Small intestine (tissue), 7 donors: ENCODE results near the gene SCUBE3. TPM values are rescaled to one million over a fixed set of nuclear protein-coding genes. Genes with fewer than 3 reads are reported as not detected.
A peak's percentile ranks its signal among the peaks of the same experiment; 100 is the strongest.

Experiments
- DNase-seq, 2 donors: peaks; one replicate each; pipeline versions ENCODE4 v3.0.0 to v3.0.0-alpha.2; 2013
- FAIRE-seq: peaks from 2 replicates; lab custom pipeline; 2012; peaks lifted over from hg19 to GRCh38; lab: Jason Lieb, UNC
- H3K27ac ChIP-seq, 3 donors: one replicate each; pipeline ENCODE4 v1.5.1; 2013; ENCODE audit warnings: low read length in 2 of 3, mild to moderate bottlenecking in 2 of 3, control low read depth in 1 of 3, inconsistent platforms in 1 of 3, low read depth in 1 of 3, moderate library complexity in 1 of 3
- H3K27me3 ChIP-seq, 3 donors: one replicate each; pipeline ENCODE4 v1.6.1; 2013; ENCODE audit warnings: low read length in 3 of 3, inconsistent platforms in 1 of 3; ENCODE audit not compliant: control insufficient read depth in 3 of 3, insufficient read depth in 3 of 3
- H3K36me3 ChIP-seq, 3 donors: one replicate each; pipeline ENCODE4 v1.6.1; 2013; ENCODE audit warnings: low read length in 3 of 3, inconsistent platforms in 1 of 3, low read depth in 1 of 3, mild to moderate bottlenecking in 1 of 3, moderate library complexity in 1 of 3; ENCODE audit not compliant: control insufficient read depth in 3 of 3, insufficient read depth in 2 of 3
- H3K4me1 ChIP-seq, 3 donors: one replicate each; pipeline ENCODE4 v1.6.1; 2013; ENCODE audit warnings: low read length in 2 of 3, inconsistent platforms in 1 of 3, low read depth in 1 of 3, mild to moderate bottlenecking in 1 of 3, moderate library complexity in 1 of 3; ENCODE audit not compliant: control insufficient read depth in 3 of 3, insufficient read depth in 2 of 3
- H3K4me3 ChIP-seq, 3 donors: one replicate each; pipeline ENCODE4 v1.5.1; 2013; ENCODE audit warnings: low read length in 3 of 3, control low read depth in 1 of 3, inconsistent platforms in 1 of 3, low read depth in 1 of 3, mild to moderate bottlenecking in 1 of 3, moderate library complexity in 1 of 3
- H3K9me3 ChIP-seq, 2 donors: one replicate each; pipeline ENCODE4 v1.6.1; 2013; ENCODE audit warnings: low read depth in 1 of 2, low read length in 1 of 2; ENCODE audit not compliant: control insufficient read depth in 2 of 2, insufficient read depth in 1 of 2
- WGBS, 3 donors: extraction: QIAGEN DNeasy Blood & Tissue Kit; methylation state at CpG; one replicate each; pipeline ENCODE4 v1.1.7; 2013; 5-methylcytosine and 5-hydroxymethylcytosine counted together
- polyA plus RNA-seq, 4 donors: library from polyadenylated mRNA; stranded (reverse) in 3 of 4; unstranded in 1 of 4; fragments of 200-250 nt in 3 of 4; fragments of 120-200 nt in 1 of 4; gene quantifications; one replicate each; pipeline versions ENCODE4 v1.2.1 to v1.2.3, GENCODE V29; 2013
- donor health status: healthy with polysubstance abuse.
- donor health status: control.
- donor health status: control.
- donor health status: Bipolar disorder and iron deficiency.
- donor health status: healthy.

Gene SCUBE3
- polyA plus RNA-seq, 4 donors: 0.12 to 3.0 TPM; not detected in 2

GRCh38 chr6:35240838-35241801, 27.4 kb downstream of the SCUBE3 start:
- FAIRE-seq: no peak

GRCh38 chr6:35242486-35242885, 28.7 kb downstream of the SCUBE3 start:
- Histone ChIP-seq H3K27me3 (no peaks in the 10 kb centered on the region), H3K4me1 (peaks cover 0 to 21% (median 0%) of the 10 kb centered on the region in 3 donors), H3K9me3 (no peaks in the 10 kb centered on the region), H3K4me3 (no peak overlapping the region), H3K27ac (no peak overlapping the region), H3K36me3 (peaks cover 0 to 33% (median 0%) of the 10 kb centered on the region in 3 donors)
- no peak for FAIRE-seq
- DNase-seq: no peak
- 92 to 95% (median 92%) methylated on average over 5 of the region's 5 CpGs for WGBS, 3 donors

More at GRCh38 chr6:35240838-35241801, 27.4 kb downstream of the SCUBE3 start:
- DNase-seq: peak; percentile 74 to 79
- 47% methylated on average over 12 of the region's 12 CpGs for WGBS, 3 donors
- Histone ChIP-seq H3K36me3 (peaks cover 0 to 33% (median 0%) of the 10 kb centered on the region in 3 donors), H3K9me3 (no peaks in the 10 kb centered on the region), H3K4me3 (no peak overlapping the region), H3K4me1 (peaks cover 0 to 21% (median 0%) of the 10 kb centered on the region in 3 donors), H3K27ac (no peak overlapping the region), H3K27me3 (no peaks in the 10 kb centered on the region)

GRCh38 chr6:35242906-35243305, 29.1 kb downstream of the SCUBE3 start:
- peaks cover 0 to 33% (median 0%) of the 10 kb centered on the region in 3 donors for H3K36me3 ChIP-seq
- peaks cover 0 to 19% (median 0%) of the 10 kb centered on the region in 3 donors for H3K4me1 ChIP-seq
- FAIRE-seq: no peak
- DNase-seq: no peak
- no peaks in the 10 kb centered on the region for H3K9me3 ChIP-seq
- H3K4me3 ChIP-seq: no peak overlapping the region
- no peak overlapping the region for H3K27ac ChIP-seq
- 95 to 97% (median 95%) methylated on average over 13 of the region's 13 CpGs for WGBS, 3 donors
- H3K27me3 ChIP-seq: no peaks in the 10 kb centered on the region

- no peak overlapping the region for H3K27ac ChIP-seq
Measured at GRCh38 chr6:35243386-35243958, 29.7 kb downstream of the SCUBE3 start.

GRCh38 chr6:35244551-35244950, 30.8 kb downstream of the SCUBE3 start:
- H3K36me3 ChIP-seq: peaks cover 0 to 36% (median 0%) of the 10 kb centered on the region in 3 donors
- DNase-seq (no peak), FAIRE-seq (no peak)
- H3K27ac ChIP-seq: no peak overlapping the region
- H3K4me1 ChIP-seq: peaks cover 0 to 10% (median 0%) of the 10 kb centered on the region in 3 donors
- no peaks in the 10 kb centered on the region for H3K27me3 ChIP-seq
- no peak overlapping the region for H3K4me3 ChIP-seq
- H3K9me3 ChIP-seq: no peaks in the 10 kb centered on the region
- WGBS, 3 donors: 94 to 96% (median 96%) methylated on average over 7 of the region's 7 CpGs

More at GRCh38 chr6:35243386-35243958, 29.7 kb downstream of the SCUBE3 start:
- Histone ChIP-seq H3K4me1 (peaks cover 0 to 19% (median 0%) of the 10 kb centered on the region in 3 donors), H3K27me3 (no peaks in the 10 kb centered on the region), H3K4me3 (no peak overlapping the region), H3K36me3 (peaks cover 0 to 34% (median 0%) of the 10 kb centered on the region in 3 donors), H3K9me3 (no peaks in the 10 kb centered on the region)
- 58 to 78% (median 73%) methylated on average over 17 of the region's 17 CpGs for WGBS, 3 donors
- no peak for FAIRE-seq
- no peak for DNase-seq

GRCh38 chr6:35247642-35248231, 34.0 kb downstream of the SCUBE3 start:
- FAIRE-seq (no peak), DNase-seq (no peak)
- 86 to 95% (median 90%) methylated on average over 2 of the region's 2 CpGs for WGBS, 3 donors
- H3K4me3 ChIP-seq: no peak overlapping the region
- H3K9me3 ChIP-seq: no peaks in the 10 kb centered on the region
- H3K27ac ChIP-seq: no peak overlapping the region
- H3K36me3 ChIP-seq: peaks cover 0 to 31% (median 0%) of the 10 kb centered on the region in 3 donors
- H3K27me3 ChIP-seq: no peaks in the 10 kb centered on the region
- no peaks in the 10 kb centered on the region for H3K4me1 ChIP-seq

GRCh38 chr6:35248300-35248699, 34.5 kb downstream of the SCUBE3 start:
- FAIRE-seq: no peak
- Histone ChIP-seq H3K27me3 (no peaks in the 10 kb centered on the region), H3K27ac (no peak overlapping the region), H3K36me3 (peaks cover 0 to 25% (median 0%) of the 10 kb centered on the region in 3 donors), H3K4me3 (no peak overlapping the region), H3K4me1 (no peaks in the 10 kb centered on the region), H3K9me3 (no peaks in the 10 kb centered on the region)
- WGBS, 3 donors: 56 to 65% (median 64%) methylated on average over 3 of the region's 3 CpGs
- DNase-seq: no peak

- Histone ChIP-seq H3K27ac (no peak overlapping the region), H3K4me3 (no peak overlapping the region), H3K4me1 (no peaks in the 10 kb centered on the region), H3K27me3 (no peaks in the 10 kb centered on the region), H3K36me3 (peaks cover 0 to 21% (median 0%) of the 10 kb centered on the region in 3 donors), H3K9me3 (no peaks in the 10 kb centered on the region)
- WGBS, 3 donors: 74 to 93% (median 86%) methylated on average over 3 of the region's 3 CpGs
- DNase-seq (no peak), FAIRE-seq (no peak)
Measured at GRCh38 chr6:35248965-35249364, 35.2 kb downstream of the SCUBE3 start.
